Parathyroid adenoma (tissue), 2 donors: ENCODE measurements around the gene MARK4.
A peak's percentile ranks its signal among the peaks of the same experiment; 100 is the strongest.

Experiments used
- H2AFZ ChIP-seq: fragments of 300-600 bp; sonication (generic); one replicate; pipeline ENCODE4 v1.7.0; 2017; ENCODE audit warnings: antibody characterized with exemption, mild to moderate bottlenecking
- H3K27ac ChIP-seq: fragments of 300-600 bp; sonication (generic); one replicate; pipeline ENCODE4 v1.7.0; 2017
- H3K27me3 ChIP-seq: fragments of 300-600 bp; sonication (generic); one replicate; pipeline ENCODE4 v1.7.0; 2017; ENCODE audit warnings: low read length; ENCODE audit not compliant: control insufficient read depth, insufficient read depth
- H3K36me3 ChIP-seq: fragments of 300-600 bp; sonication (generic); one replicate; pipeline ENCODE4 v1.7.0; 2017; ENCODE audit warnings: low read length; ENCODE audit not compliant: control insufficient read depth, insufficient read depth
- H3K4me1 ChIP-seq: fragments of 300-600 bp; sonication (generic); one replicate; pipeline ENCODE4 v1.7.0; 2017; ENCODE audit warnings: control low read depth
- H3K4me2 ChIP-seq: fragments of 300-600 bp; sonication (generic); one replicate; pipeline ENCODE4 v1.7.0; 2017; ENCODE audit warnings: low read length
- H3K4me3 ChIP-seq: fragments of 300-600 bp; sonication (generic); one replicate; pipeline ENCODE4 v1.7.0; 2017; ENCODE audit warnings: low read depth, low read length
- H3K79me2 ChIP-seq: fragments of 300-600 bp; sonication (generic); one replicate; pipeline ENCODE4 v1.7.0; 2017; ENCODE audit warnings: control low read depth
- H3K9ac ChIP-seq: fragments of 300-600 bp; sonication (generic); one replicate; pipeline ENCODE4 v1.7.0; 2017; ENCODE audit warnings: mild to moderate bottlenecking
- H3K9me3 ChIP-seq: fragments of 300-600 bp; sonication (generic); one replicate; pipeline ENCODE4 v1.7.0; 2017; ENCODE audit warnings: low read length; ENCODE audit not compliant: control insufficient read depth
- TF ChIP-seq, protein P1 (sequence below): fragments of 300-600 bp; sonication (generic); IDR thresholded peaks from one replicate; pipeline ENCODE4 v1.7.0; 2017; ENCODE audit warnings: antibody characterized with exemption, mild to moderate bottlenecking
- donor health status: primary hyperparathyroidism.

MARK4 gene

DNA sequence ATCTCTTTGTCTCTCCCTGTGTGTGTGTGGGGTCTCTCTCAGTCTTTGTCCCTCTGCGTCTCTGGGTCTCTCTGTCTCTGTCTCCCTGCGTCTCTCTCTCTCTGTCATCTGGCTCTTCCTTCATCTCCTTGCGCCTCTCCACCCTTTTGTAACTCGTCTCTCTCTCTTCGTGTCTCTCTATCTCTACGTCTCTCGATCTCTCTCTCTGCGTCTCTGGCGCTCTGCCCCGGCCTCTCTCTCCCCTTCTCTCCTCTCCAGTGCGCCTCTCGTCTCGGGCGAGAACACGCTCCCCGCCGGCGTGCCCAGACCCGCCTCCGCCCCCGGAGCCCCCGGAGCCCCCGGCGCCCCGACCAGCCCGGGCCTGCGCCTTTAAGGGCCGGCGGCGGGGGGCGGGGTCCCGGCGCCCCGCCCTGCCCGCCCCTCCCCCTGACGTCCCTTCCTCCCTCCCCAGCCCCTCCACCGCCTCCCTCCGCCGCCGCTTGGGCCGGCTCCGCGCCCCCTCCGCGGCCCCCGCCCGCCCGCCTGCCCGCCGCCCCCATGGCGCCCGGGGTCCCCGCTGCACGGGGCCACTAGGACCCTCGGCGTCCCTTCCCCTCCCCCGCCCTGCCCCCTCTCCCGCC is at the start of gene MARK4:
Gene MARK4, plus strand, starts transcription at position 440 of the 620 bp plus-strand sequence. CDS start 318 bp downstream, outside the sequence.
- peak within 1 kb of the TSS; percentile 89 for H3K9ac ChIP-seq
- H3K4me1 ChIP-seq, result peaks cover 22% of the 10 kb centered on the region
- H3K9me3 ChIP-seq, result no peaks in the 10 kb centered on the region
- peak within 1 kb of the TSS; percentile 95 for H3K4me2 ChIP-seq
- H2AFZ ChIP-seq, result peak within 1 kb of the TSS; percentile 99
- no peaks in the 10 kb centered on the region for H3K36me3 ChIP-seq
- peaks cover 39% of the 10 kb centered on the region for H3K79me2 ChIP-seq
- H3K27me3 ChIP-seq, result no peaks in the 10 kb centered on the region
- peak within 1 kb of the TSS; percentile 32 for H3K27ac ChIP-seq
- H3K4me3 ChIP-seq, result peak within 1 kb of the TSS; percentile 76
- TF ChIP-seq, protein P1, sequence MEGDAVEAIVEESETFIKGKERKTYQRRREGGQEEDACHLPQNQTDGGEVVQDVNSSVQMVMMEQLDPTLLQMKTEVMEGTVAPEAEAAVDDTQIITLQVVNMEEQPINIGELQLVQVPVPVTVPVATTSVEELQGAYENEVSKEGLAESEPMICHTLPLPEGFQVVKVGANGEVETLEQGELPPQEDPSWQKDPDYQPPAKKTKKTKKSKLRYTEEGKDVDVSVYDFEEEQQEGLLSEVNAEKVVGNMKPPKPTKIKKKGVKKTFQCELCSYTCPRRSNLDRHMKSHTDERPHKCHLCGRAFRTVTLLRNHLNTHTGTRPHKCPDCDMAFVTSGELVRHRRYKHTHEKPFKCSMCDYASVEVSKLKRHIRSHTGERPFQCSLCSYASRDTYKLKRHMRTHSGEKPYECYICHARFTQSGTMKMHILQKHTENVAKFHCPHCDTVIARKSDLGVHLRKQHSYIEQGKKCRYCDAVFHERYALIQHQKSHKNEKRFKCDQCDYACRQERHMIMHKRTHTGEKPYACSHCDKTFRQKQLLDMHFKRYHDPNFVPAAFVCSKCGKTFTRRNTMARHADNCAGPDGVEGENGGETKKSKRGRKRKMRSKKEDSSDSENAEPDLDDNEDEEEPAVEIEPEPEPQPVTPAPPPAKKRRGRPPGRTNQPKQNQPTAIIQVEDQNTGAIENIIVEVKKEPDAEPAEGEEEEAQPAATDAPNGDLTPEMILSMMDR, result no peak

DNA sequence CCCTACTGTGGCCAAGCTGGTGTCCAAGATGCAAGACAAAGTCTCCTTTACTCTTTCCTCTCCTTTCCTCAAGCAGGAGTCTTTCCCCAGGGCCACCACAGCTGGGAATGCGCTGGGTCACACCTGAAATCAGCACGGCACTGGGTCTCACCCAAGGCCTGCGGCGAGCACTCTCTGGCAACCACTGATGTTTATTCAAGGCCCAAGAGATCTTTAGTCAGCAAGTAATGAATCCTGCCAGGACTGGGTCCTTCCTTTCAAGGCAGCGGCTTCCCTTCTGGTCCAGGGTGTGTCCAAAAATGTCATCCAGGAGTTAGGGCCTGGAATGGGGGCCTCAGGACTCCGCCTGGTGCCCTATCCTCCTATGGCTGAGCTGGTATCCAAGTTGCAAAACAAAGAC is 48.4 kb upstream of the MARK4 start:
- Histone ChIP-seq H3K36me3 (no peaks in the 10 kb centered on the region), H3K27ac (no peak overlapping the region), H3K4me2 (no peak overlapping the region), H3K4me1 (no peaks in the 10 kb centered on the region), H3K79me2 (no peaks in the 10 kb centered on the region), H3K9ac (no peak overlapping the region), H3K27me3 (no peaks in the 10 kb centered on the region), H3K4me3 (no peak overlapping the region), H2AFZ (no peak overlapping the region), H3K9me3 (no peaks in the 10 kb centered on the region)
- TF ChIP-seq, protein P1, result no peak

DNA sequence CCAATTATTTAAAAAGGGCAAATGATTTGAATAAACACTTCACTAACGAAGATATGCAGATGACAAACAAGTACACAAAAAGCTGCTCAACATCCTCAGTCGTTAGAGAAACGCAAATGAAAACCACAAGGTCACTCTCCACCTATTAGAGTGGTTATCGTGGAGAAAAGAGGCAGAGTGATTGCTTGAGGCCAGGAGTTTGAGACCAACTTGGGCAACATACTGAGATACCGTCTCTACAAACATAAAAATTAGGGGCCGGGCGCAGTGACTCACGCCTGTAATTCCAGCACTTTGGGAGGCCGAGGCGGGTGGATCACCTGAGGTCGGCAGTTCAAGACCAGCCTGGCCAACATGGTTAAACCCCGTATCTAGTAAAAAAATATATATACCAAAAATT is 45.3 kb upstream of the MARK4 start:
- no peak overlapping the region for H2AFZ ChIP-seq
- H3K4me2 ChIP-seq, result no peak overlapping the region
- no peaks in the 10 kb centered on the region for H3K79me2 ChIP-seq
- TF ChIP-seq, protein P1, result no peak
- H3K4me3 ChIP-seq, result no peak overlapping the region
- H3K9me3 ChIP-seq, result no peaks in the 10 kb centered on the region
- no peaks in the 10 kb centered on the region for H3K4me1 ChIP-seq
- H3K27me3 ChIP-seq, result no peaks in the 10 kb centered on the region
- H3K9ac ChIP-seq, result no peak overlapping the region
- no peaks in the 10 kb centered on the region for H3K36me3 ChIP-seq
- H3K27ac ChIP-seq, result no peak overlapping the region

DNA sequence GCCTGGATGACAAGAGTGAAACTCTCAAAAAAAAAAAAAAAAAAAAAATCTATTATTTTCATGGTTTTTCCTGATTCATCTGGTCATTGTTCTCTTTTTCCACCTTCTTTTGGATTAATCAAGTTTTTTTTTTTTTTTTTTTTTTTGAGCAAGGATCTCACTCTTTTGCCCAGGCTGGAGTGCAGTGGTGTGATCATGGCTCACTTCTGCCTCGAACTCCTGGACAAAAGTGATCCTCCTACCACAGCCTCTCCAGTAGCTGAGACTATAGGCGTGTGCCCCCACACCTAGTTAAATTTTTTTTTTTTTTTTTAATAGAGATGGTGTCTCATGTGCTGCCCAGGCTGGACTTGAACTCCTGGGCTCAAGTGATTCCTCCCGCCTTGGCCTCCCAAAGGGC is 44.7 kb upstream of the MARK4 start:
- Histone ChIP-seq H3K79me2 (no peaks in the 10 kb centered on the region), H3K9ac (no peak overlapping the region), H3K4me3 (no peak overlapping the region), H2AFZ (no peak overlapping the region), H3K9me3 (no peaks in the 10 kb centered on the region), H3K27ac (no peak overlapping the region), H3K4me1 (no peaks in the 10 kb centered on the region), H3K27me3 (no peaks in the 10 kb centered on the region), H3K36me3 (no peaks in the 10 kb centered on the region), H3K4me2 (no peak overlapping the region)
- TF ChIP-seq, protein P1, result no peak

DNA sequence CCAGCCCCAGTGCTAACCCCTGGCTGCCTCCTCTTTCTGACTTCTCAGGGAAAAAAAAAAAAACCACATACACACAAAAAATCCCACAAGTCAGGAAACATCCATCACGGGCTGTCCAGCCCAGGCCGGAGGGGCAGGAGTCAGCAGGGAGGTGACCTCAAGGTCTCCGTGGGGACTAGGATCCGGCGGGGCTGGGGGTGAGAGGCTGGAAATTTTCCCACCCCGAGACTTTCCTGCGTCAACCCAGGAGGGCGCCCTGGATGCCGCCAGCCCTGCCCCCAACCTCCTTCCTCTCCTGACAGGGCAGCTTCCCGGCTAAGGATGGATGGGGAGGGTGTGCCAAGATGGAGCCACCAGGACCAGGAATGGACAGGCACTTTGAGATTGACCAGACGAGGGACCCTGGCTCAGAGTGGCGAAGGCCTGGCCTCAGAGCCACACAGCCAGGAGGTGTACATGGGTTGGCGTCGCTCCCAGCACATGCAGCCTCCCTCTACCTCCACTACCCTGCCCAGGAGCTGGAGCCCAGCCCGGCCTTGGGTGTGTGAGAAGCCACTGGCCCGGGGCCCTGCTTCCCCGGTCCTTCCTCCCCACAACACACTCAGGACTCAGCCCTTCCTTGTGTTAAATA is 39.2 kb upstream of the MARK4 start:
- Histone ChIP-seq H2AFZ (no peak overlapping the region), H3K4me3 (no peak overlapping the region), H3K4me2 (no peak overlapping the region), H3K27me3 (no peaks in the 10 kb centered on the region), H3K9ac (no peak overlapping the region), H3K79me2 (no peaks in the 10 kb centered on the region), H3K4me1 (no peaks in the 10 kb centered on the region), H3K9me3 (no peaks in the 10 kb centered on the region), H3K27ac (no peak overlapping the region), H3K36me3 (no peaks in the 10 kb centered on the region)
- TF ChIP-seq, protein P1, result no peak
